Measurements from ENCODE around the gene HOXC13. TPM values are rescaled to one million over a fixed set of nuclear protein-coding genes. Genes with fewer than 3 reads are reported as not detected.

The HOXC13 gene
- total RNA-seq, 4 donors from 2014 or later = not detected

GRCh38 chr12:53980802-53981496 lies 42.3 kb downstream of the HOXC13 start:
- no peak overlapping the region for H3K27ac ChIP-seq
- H3K9me3 ChIP-seq = no peaks in the 10 kb centered on the region
- H3K27me3 ChIP-seq = peaks cover 100% of the 10 kb centered on the region
- WGBS, 2 donors (ENCODE audit: low coverage in 1 of 2) = 22 to 55% methylated on average over 8 to 13 of the region's 15 CpGs
- no peaks in the 10 kb centered on the region for H3K36me3 ChIP-seq
- no peak for ATAC-seq
- H3K4me3 ChIP-seq = no peak overlapping the region
- TF ChIP-seq POLR2AphosphoS5 (IDR thresholded peaks at IDR 0.05) = no peak
- no peak for TF ChIP-seq POLR2A (IDR thresholded peaks at IDR 0.05)
- TF ChIP-seq EP300 (IDR thresholded peaks at IDR 0.05) = no peak
- no peak for TF ChIP-seq CTCF (IDR thresholded peaks at IDR 0.05)
- peaks cover 0 to 20% (median 11%) of the 10 kb centered on the region in 3 donors for H3K4me1 ChIP-seq

GRCh38 chr12:53981634-53982565 lies 43.3 kb downstream of the HOXC13 start:
- H3K36me3 ChIP-seq = no peaks in the 10 kb centered on the region
- WGBS, 2 donors (ENCODE audit: low coverage in 1 of 2) = 16 to 18% methylated on average over 8 to 15 of the region's 30 CpGs
- peaks cover 100% of the 10 kb centered on the region for H3K27me3 ChIP-seq
- no peak for TF ChIP-seq POLR2A (IDR thresholded peaks at IDR 0.05)
- no peak for TF ChIP-seq EP300 (IDR thresholded peaks at IDR 0.05)
- TF ChIP-seq POLR2AphosphoS5 (IDR thresholded peaks at IDR 0.05) = no peak
- TF ChIP-seq CTCF (IDR thresholded peaks at IDR 0.05) = no peak
- no peak overlapping the region for H3K4me3 ChIP-seq
- no peaks in the 10 kb centered on the region for H3K9me3 ChIP-seq
- peaks cover 0 to 27% (median 16%) of the 10 kb centered on the region in 3 donors for H3K4me1 ChIP-seq
- no peak for ATAC-seq
- no peak overlapping the region for H3K27ac ChIP-seq

- Histone ChIP-seq H3K4me1 (peaks cover 0 to 27% (median 16%) of the 10 kb centered on the region in 3 donors), H3K36me3 (no peaks in the 10 kb centered on the region), H3K9me3 (no peaks in the 10 kb centered on the region), H3K27ac (no peak overlapping the region), H3K27me3 (peaks cover 100% of the 10 kb centered on the region), H3K4me3 (no peak overlapping the region)
- WGBS, 2 donors (ENCODE audit: low coverage in 1 of 2) = 8 to 13% methylated on average over 8 to 24 of the region's 26 CpGs
- no peak for TF ChIP-seq POLR2A (IDR thresholded peaks at IDR 0.05)
- TF ChIP-seq POLR2AphosphoS5 (IDR thresholded peaks at IDR 0.05) = no peak
- TF ChIP-seq EP300 (IDR thresholded peaks at IDR 0.05) = no peak
- no peak for ATAC-seq
Measured at GRCh38 chr12:53982648-53983567, 44.3 kb downstream of the HOXC13 start.

- no peak for ATAC-seq
- peaks cover 100% of the 10 kb centered on the region for H3K27me3 ChIP-seq
- TF ChIP-seq EP300 (IDR thresholded peaks at IDR 0.05) (no peak), POLR2AphosphoS5 (IDR thresholded peaks at IDR 0.05) (no peak), POLR2A (IDR thresholded peaks at IDR 0.05) (no peak), CTCF (IDR thresholded peaks at IDR 0.05) (no peak)
- H3K4me1 ChIP-seq = peaks cover 0 to 27% (median 16%) of the 10 kb centered on the region in 3 donors
- no peak overlapping the region for H3K27ac ChIP-seq
- no peaks in the 10 kb centered on the region for H3K36me3 ChIP-seq
- WGBS, 2 donors (ENCODE audit: low coverage in 1 of 2) = 5% methylated on average over 12 to 17 of the region's 17 CpGs
- no peak overlapping the region for H3K4me3 ChIP-seq
- H3K9me3 ChIP-seq = no peaks in the 10 kb centered on the region
Measured at GRCh38 chr12:53983568-53983949, 44.9 kb downstream of the HOXC13 start.

All from gastroesophageal sphincter (tissue), 4 donors.